HFFc6 (cell line): ENCODE measurements around the gene PRKG1. TPM values are rescaled to one million over a fixed set of nuclear protein-coding genes. Genes with fewer than 3 reads are reported as not detected.

Experiments used
- DNase-seq: peaks from one replicate; pipeline ENCODE4 v3.0.0-alpha.2; 2018
- H3K27ac Mint-ChIP-seq: 2 replicates; pipeline ENCODE4 v1.8.0; 2020; ENCODE audit warnings: mild to moderate bottlenecking, mixed read lengths
- H3K27me3 Mint-ChIP-seq: 2 replicates; pipeline ENCODE4 v1.8.0; 2021; ENCODE audit warnings: mild to moderate bottlenecking, moderate library complexity, mixed read lengths; ENCODE audit not compliant: insufficient read depth
- H3K36me3 Mint-ChIP-seq: 2 replicates; pipeline ENCODE4 v1.8.0; 2021; ENCODE audit warnings: low read depth, mixed read lengths
- H3K4me1 Mint-ChIP-seq: 2 replicates; pipeline ENCODE4 v1.8.0; 2020; ENCODE audit warnings: low read depth, mixed read lengths
- H3K4me3 Mint-ChIP-seq: 2 replicates; pipeline ENCODE4 v1.8.0; 2020; ENCODE audit warnings: mild to moderate bottlenecking, moderate library complexity, mixed read lengths
- H3K9me3 Mint-ChIP-seq: 2 replicates; pipeline ENCODE4 v1.8.0; 2020; ENCODE audit warnings: mild to moderate bottlenecking, mixed read lengths
- total RNA-seq, 6 experiments: library from RNA; stranded (reverse); fragmentation: NEBNext Ultra II Directional; extraction: Animal tissue kit (Norgen Biotek cat#: 25700); gene quantifications; 2 replicates in 1 of 6; 3 replicates in 5 of 6; pipeline ENCODE4 v1.2.3, GENCODE V29; 2021
- TF ChIP-seq, protein P1 (sequence below): fragments of 200-600 bp; sonication (generic); IDR thresholded peaks from 2 replicates; pipeline ENCODE4 v1.5.0; 2021; ENCODE audit warnings: antibody characterized with exemption, mild to moderate bottlenecking

The PRKG1 gene
- total RNA-seq, 6 experiments from 2014 or later: 9.3 to 10.1 (median 9.8) TPM

DNA sequence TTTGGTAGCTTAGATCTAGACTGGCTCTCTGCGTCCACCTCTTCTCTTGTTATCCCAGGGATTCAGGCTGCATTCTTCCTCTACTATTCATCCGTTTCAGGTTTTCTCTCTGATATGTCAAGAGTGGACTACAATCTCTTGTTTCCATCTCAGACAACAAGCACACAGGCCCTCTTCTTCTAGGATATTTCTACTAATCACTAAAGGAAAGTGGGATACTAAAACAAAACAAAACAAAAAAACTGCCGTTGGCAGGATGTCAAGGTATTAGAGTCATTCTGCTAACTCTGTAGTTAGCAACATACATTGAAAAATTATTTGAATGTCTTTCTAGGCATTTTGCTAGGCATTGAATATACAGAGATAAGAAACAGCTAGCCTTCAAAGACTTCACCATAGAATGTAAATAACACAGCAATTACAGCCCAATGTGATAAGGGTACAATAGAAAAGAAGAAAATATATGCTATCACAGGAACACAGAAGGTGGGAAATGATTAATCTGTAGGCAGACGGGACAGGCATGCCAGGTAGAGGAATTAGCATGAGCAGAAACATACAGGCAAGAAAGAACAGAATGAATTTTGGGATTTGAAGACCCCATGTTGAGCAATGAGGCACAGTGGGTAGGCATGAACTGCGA lies 414.6 kb downstream of the PRKG1 start:
- Mint-ChIP-seq H3K9me3 (no peaks in the 10 kb centered on the region), H3K36me3 (no peaks in the 10 kb centered on the region), H3K27ac (no peak overlapping the region), H3K27me3 (peaks cover 1% of the 10 kb centered on the region; the same call in 1 of the 2 replicates), H3K4me1 (no peaks in the 10 kb centered on the region), H3K4me3 (no peak overlapping the region)
- DNase-seq: no peak
- TF ChIP-seq, protein P1, sequence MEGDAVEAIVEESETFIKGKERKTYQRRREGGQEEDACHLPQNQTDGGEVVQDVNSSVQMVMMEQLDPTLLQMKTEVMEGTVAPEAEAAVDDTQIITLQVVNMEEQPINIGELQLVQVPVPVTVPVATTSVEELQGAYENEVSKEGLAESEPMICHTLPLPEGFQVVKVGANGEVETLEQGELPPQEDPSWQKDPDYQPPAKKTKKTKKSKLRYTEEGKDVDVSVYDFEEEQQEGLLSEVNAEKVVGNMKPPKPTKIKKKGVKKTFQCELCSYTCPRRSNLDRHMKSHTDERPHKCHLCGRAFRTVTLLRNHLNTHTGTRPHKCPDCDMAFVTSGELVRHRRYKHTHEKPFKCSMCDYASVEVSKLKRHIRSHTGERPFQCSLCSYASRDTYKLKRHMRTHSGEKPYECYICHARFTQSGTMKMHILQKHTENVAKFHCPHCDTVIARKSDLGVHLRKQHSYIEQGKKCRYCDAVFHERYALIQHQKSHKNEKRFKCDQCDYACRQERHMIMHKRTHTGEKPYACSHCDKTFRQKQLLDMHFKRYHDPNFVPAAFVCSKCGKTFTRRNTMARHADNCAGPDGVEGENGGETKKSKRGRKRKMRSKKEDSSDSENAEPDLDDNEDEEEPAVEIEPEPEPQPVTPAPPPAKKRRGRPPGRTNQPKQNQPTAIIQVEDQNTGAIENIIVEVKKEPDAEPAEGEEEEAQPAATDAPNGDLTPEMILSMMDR: no peak

DNA sequence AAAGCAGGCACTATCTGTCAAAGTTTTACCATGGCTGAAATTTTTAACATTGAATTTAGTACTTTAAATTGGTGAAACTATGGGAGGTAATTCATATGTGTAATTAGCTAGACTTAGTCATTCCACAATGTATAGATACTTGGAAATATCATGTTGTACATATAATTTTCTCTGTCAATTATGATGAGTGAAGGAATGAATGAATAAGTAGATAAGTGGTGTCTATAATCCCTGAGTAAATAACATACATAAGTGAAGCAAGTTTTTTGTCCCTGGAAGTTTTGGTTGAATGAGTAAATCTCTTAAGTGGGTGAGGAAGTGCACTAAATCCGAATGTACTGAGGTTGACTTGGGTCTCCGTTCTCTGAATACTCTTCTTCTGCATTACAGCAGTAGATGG lies 424.1 kb downstream of the PRKG1 start:
- H3K36me3 Mint-ChIP-seq: no peaks in the 10 kb centered on the region
- no peaks in the 10 kb centered on the region; the same call in 1 of the 2 replicates for H3K4me1 Mint-ChIP-seq

DNA sequence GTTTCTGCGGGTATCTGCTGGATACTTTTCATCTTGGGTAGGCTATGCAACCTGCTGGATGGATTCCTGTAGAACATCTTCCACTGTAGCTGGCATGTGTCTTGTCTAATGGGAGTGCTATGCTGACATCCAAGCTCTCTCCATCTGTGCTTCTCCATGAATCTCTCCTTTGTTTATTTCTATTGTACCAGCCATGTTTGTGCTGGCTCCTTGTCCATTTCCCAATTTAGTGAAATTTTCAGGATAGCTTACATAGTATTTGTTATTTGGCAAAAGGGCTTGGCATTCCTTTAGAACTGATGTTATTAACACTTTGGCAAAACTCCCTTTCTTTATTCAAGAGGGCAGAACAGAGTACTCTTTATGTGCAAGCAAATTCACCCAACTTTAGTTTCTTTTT lies 427.1 kb downstream of the PRKG1 start:
- no peaks in the 10 kb centered on the region for H3K9me3 Mint-ChIP-seq
- no peak overlapping the region for H3K4me3 Mint-ChIP-seq
- H3K4me1 Mint-ChIP-seq: no peaks in the 10 kb centered on the region; the same call in 1 of the 2 replicates
- no peak for DNase-seq
- no peak overlapping the region for H3K27ac Mint-ChIP-seq
- H3K36me3 Mint-ChIP-seq: no peaks in the 10 kb centered on the region
- TF ChIP-seq, protein P1: no peak
- no peaks in the 10 kb centered on the region; the same call in 1 of the 2 replicates for H3K27me3 Mint-ChIP-seq

More for the DNA sequence above, 424.1 kb downstream of the PRKG1 start:
- H3K27ac Mint-ChIP-seq: no peak overlapping the region
- H3K4me3 Mint-ChIP-seq: no peak overlapping the region
- no peak for DNase-seq
- no peaks in the 10 kb centered on the region for H3K9me3 Mint-ChIP-seq
- TF ChIP-seq, protein P1: no peak
- H3K27me3 Mint-ChIP-seq: no peaks in the 10 kb centered on the region

DNA sequence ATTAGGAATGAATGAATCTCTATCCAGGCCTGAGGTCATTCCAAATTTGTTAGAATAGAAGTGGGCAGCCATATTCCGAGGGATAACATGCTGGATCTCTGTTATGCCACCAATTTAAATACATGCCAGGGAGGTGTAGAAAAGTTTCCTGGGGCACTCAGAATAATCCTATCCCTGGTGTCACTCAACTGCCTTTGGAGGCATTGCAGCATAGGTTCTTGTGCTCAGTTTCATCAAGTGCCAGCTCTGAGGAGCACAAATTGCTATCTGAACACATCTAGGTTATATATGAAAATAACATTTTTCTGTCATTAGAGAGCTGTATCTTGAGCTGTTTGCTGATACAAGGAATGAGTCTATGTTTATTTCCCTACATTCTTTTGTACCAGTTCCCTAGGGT lies 427.8 kb downstream of the PRKG1 start:
- H3K4me1 Mint-ChIP-seq: no peaks in the 10 kb centered on the region; the same call in 1 of the 2 replicates
- H3K4me3 Mint-ChIP-seq: no peak overlapping the region
- no peaks in the 10 kb centered on the region for H3K36me3 Mint-ChIP-seq
- H3K27me3 Mint-ChIP-seq: no peaks in the 10 kb centered on the region; the same call in 1 of the 2 replicates
- H3K27ac Mint-ChIP-seq: no peak overlapping the region
- no peaks in the 10 kb centered on the region for H3K9me3 Mint-ChIP-seq
- TF ChIP-seq, protein P1: no peak
- DNase-seq: no peak

DNA sequence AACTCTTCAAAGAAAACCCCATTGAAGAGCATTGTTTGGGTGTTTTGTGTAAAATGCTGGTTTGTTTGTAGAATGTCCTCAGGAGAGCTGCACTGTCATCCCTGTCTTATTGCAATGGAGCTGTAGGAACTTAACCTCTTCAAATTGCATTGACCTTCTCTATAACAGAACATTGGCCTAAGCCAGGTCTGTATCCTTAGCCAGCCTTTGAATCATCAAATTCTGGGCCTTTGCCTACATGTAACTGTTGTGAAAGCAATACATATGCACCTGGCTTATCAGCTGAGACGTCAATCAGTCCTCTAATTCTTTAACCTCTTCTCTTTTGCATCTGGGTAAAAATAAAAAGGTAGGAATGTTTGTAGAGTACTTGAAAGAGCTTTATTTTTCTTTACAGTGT lies 429.1 kb downstream of the PRKG1 start:
- H3K27me3 Mint-ChIP-seq: no peaks in the 10 kb centered on the region; the same call in 1 of the 2 replicates
- H3K9me3 Mint-ChIP-seq: no peaks in the 10 kb centered on the region
- no peaks in the 10 kb centered on the region for H3K36me3 Mint-ChIP-seq
- H3K27ac Mint-ChIP-seq: no peak overlapping the region
- no peaks in the 10 kb centered on the region; the same call in 1 of the 2 replicates for H3K4me1 Mint-ChIP-seq
- DNase-seq: no peak
- TF ChIP-seq, protein P1: no peak
- H3K4me3 Mint-ChIP-seq: no peak overlapping the region
